ENCODE data around the gene ATP11A. TPM values are rescaled to one million over a fixed set of nuclear protein-coding genes. Genes with fewer than 3 reads are reported as not detected.

ATP11A gene
- total RNA-seq, 2 donors from 2014 or later, result 89.0 to 91.2 TPM

DNA sequence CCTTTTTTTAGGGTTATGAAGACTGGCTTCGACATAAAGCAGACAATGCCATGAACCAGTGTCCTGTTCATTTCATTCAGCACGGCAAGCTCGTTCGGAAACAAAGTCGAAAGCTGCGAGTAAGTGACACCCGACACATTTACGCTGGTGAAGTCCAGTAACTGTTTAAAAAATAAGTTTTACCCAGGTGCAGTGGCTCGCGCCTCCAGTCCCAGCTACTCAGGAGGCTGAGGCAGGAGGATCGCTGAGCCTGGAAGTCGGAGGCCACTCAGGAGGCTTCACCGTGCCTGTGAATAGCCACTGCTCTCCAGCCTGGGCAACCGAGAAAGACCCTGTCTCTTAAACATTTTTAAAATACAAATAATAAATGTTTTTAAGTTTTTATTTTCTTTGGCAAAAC is 120.8 kb downstream of the ATP11A start:
- Mint-ChIP-seq H3K9me3 (no peaks in the 10 kb centered on the region), H3K27ac (no peak overlapping the region), H3K27me3 (no peaks in the 10 kb centered on the region), H3K4me3 (no peak overlapping the region), H3K4me1 (ENCODE audit: low read depth in 2 of 2) (no peaks in the 10 kb centered on the region), H3K36me3 (no peaks in the 10 kb centered on the region)
- DNase-seq (ENCODE audit: low spot score) (no peak), ATAC-seq (no peak)

GRCh38 chr13:112812306-112813055 is 122.6 kb downstream of the ATP11A start:
- H3K4me1 Mint-ChIP-seq (ENCODE audit: low read depth in 2 of 2), result no peaks in the 10 kb centered on the region
- H3K36me3 Mint-ChIP-seq, result no peaks in the 10 kb centered on the region
- no peaks in the 10 kb centered on the region for H3K9me3 Mint-ChIP-seq
- no peak overlapping the region for H3K4me3 Mint-ChIP-seq
- H3K27me3 Mint-ChIP-seq, result no peaks in the 10 kb centered on the region
- DNase-seq (ENCODE audit: low spot score) (no peak), ATAC-seq (no peak)
- H3K27ac Mint-ChIP-seq, result no peak overlapping the region

GRCh38 chr13:112813552-112813951 is 123.7 kb downstream of the ATP11A start:
- H3K27ac Mint-ChIP-seq, result no peak overlapping the region
- no peaks in the 10 kb centered on the region for H3K9me3 Mint-ChIP-seq
- H3K36me3 Mint-ChIP-seq, result no peaks in the 10 kb centered on the region
- DNase-seq (ENCODE audit: low spot score), result no peak
- no peak overlapping the region for H3K4me3 Mint-ChIP-seq
- no peaks in the 10 kb centered on the region for H3K4me1 Mint-ChIP-seq (ENCODE audit: low read depth in 2 of 2)
- no peaks in the 10 kb centered on the region for H3K27me3 Mint-ChIP-seq
- ATAC-seq, result no peak

DNA sequence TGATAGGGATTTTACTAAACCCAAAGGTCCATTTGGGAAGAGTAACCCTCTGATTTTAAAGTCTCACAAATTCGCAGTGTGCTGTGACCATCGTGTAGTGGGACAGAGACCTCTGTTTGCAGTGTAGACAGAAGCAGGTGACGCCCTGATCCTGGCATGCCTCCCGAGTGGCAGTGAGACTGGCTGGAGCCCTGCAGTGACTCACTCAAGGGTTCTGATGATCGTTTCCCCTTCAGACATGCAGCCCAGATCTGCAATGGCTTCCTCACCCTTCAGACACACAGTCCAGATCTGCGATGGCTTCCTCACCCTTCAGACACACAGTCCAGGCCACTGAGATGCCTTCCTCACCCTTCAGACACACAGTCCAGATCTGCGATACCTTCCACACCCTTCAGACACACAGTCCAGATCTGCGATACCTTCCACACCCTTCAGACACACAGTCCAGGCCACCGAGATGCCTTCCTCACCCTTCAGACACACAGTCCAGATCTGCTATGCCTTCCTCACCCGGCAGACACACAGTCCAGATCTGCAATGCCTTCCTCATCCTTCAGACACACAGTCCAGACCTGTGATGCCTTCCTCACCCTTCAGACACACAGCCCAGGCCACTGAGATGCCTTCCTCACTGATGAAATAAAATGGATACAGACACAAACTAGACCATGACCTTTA is 125.2 kb downstream of the ATP11A start:
- ATAC-seq (no peak), DNase-seq (ENCODE audit: low spot score) (no peak)
- Mint-ChIP-seq H3K9me3 (no peaks in the 10 kb centered on the region), H3K27ac (no peak overlapping the region), H3K36me3 (no peaks in the 10 kb centered on the region), H3K27me3 (no peaks in the 10 kb centered on the region), H3K4me1 (ENCODE audit: low read depth in 2 of 2) (no peaks in the 10 kb centered on the region), H3K4me3 (no peak overlapping the region)

DNA sequence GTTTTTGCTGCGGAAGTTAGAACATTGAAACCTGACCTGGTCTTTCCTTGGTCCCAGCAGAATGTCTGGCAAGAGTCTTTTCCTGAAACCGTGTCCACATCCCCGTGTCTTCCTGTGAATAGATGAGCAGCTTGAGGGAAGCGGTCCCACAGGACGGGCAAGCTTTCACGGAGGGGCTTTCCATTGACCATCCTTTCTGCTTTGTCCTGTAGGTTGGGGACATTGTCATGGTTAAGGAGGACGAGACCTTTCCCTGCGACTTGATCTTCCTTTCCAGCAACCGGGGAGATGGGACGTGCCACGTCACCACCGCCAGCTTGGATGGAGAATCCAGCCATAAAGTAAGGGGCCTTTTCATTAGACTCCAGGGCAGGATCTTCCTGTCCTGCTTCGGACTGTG is 126.0 kb downstream of the ATP11A start:
- ATAC-seq (no peak), DNase-seq (ENCODE audit: low spot score) (no peak)
- Mint-ChIP-seq H3K27ac (no peak overlapping the region), H3K9me3 (no peaks in the 10 kb centered on the region), H3K36me3 (no peaks in the 10 kb centered on the region), H3K4me1 (ENCODE audit: low read depth in 2 of 2) (no peaks in the 10 kb centered on the region), H3K4me3 (no peak overlapping the region), H3K27me3 (no peaks in the 10 kb centered on the region)

GRCh38 chr13:112818040-112818697 is 128.3 kb downstream of the ATP11A start:
- ATAC-seq (no peak), DNase-seq (ENCODE audit: low spot score) (no peak)
- no peaks in the 10 kb centered on the region for H3K9me3 Mint-ChIP-seq
- no peak overlapping the region for H3K27ac Mint-ChIP-seq
- H3K4me1 Mint-ChIP-seq (ENCODE audit: low read depth in 2 of 2), result no peaks in the 10 kb centered on the region
- H3K36me3 Mint-ChIP-seq, result no peaks in the 10 kb centered on the region
- no peaks in the 10 kb centered on the region for H3K27me3 Mint-ChIP-seq
- no peak overlapping the region for H3K4me3 Mint-ChIP-seq

GRCh38 chr13:112818698-112819045 is 128.8 kb downstream of the ATP11A start:
- Mint-ChIP-seq H3K27me3 (no peaks in the 10 kb centered on the region), H3K27ac (no peak overlapping the region), H3K9me3 (no peaks in the 10 kb centered on the region), H3K36me3 (no peaks in the 10 kb centered on the region), H3K4me1 (ENCODE audit: low read depth in 2 of 2) (no peaks in the 10 kb centered on the region), H3K4me3 (no peak overlapping the region)
- DNase-seq (ENCODE audit: low spot score) (no peak), ATAC-seq (no peak)

DNA sequence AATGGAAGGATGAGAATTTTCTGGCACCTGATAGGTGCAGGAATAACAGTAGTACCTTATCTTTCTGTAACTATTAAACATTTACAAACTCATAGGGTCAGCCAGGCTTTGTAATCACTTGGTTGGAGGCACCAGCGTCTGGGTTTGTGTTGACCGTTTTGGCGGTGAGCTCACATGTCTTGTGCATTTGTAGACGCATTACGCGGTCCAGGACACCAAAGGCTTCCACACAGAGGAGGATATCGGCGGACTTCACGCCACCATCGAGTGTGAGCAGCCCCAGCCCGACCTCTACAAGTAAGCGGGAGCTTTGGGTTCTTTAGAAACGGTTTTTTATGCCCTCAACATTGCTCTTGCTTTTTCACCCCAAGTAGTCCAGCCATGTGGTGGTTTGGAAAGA is 129.3 kb downstream of the ATP11A start:
- Mint-ChIP-seq H3K4me3 (no peak overlapping the region), H3K4me1 (ENCODE audit: low read depth in 2 of 2) (peaks cover 0 to under 1% of the 10 kb centered on the region in 2 donors), H3K27me3 (no peaks in the 10 kb centered on the region), H3K9me3 (no peaks in the 10 kb centered on the region), H3K36me3 (no peaks in the 10 kb centered on the region), H3K27ac (no peak overlapping the region)
- no peak for DNase-seq (ENCODE audit: low spot score)
- no peak for ATAC-seq

DNA sequence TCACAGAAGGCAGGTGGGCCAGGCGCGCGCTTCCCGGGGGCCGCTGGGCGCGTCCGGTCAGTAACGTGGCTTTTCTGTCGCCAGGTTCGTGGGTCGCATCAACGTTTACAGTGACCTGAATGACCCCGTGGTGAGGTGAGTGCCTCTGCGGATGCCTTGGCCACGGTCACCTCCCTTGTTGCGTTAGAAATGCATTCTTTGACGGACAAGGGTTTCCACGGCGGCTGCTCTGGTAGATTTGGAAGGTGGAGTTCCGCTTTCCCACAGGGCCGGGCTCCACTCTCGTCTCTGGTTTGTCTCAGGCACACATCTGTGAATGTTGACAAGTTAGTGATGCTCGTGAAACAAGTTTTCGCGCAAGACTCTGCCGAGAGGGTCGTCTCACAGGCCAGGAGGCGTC is 130.0 kb downstream of the ATP11A start:
- no peak overlapping the region for H3K4me3 Mint-ChIP-seq
- no peaks in the 10 kb centered on the region for H3K27me3 Mint-ChIP-seq
- H3K27ac Mint-ChIP-seq, result no peak overlapping the region
- ATAC-seq (no peak), DNase-seq (ENCODE audit: low spot score) (no peak)
- peaks cover 0 to 3% of the 10 kb centered on the region in 2 donors for H3K4me1 Mint-ChIP-seq (ENCODE audit: low read depth in 2 of 2)
- H3K36me3 Mint-ChIP-seq, result peaks cover 4% of the 10 kb centered on the region
- H3K9me3 Mint-ChIP-seq, result no peaks in the 10 kb centered on the region

DNA sequence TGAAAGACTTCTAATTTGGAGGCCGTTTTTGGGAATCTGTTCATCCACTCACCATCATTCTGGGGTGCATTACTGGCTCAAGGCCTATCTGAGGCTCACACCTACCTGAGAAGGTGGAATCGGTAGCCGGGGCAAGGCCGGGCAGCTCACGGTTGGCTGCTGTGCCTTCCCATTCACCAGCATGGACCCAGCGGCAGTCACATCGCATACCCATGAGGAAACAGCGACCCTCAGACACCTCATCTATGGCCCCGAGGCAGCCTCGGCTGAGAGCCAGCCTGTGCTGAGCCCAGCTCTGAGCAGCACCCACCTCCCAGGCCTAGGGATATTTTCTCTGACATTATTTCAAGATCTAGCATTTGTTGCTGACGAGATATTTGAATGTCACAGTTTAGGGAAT is 130.5 kb downstream of the ATP11A start:
- ATAC-seq, result no peak
- Mint-ChIP-seq H3K27me3 (no peaks in the 10 kb centered on the region), H3K9me3 (no peaks in the 10 kb centered on the region), H3K36me3 (peaks cover 4% of the 10 kb centered on the region), H3K4me1 (ENCODE audit: low read depth in 2 of 2) (peaks cover 0 to 3% of the 10 kb centered on the region in 2 donors), H3K27ac (no peak overlapping the region), H3K4me3 (no peak overlapping the region)
- DNase-seq (ENCODE audit: low spot score), result no peak

GRCh38 chr13:112821340-112822055 is 131.7 kb downstream of the ATP11A start:
- Mint-ChIP-seq H3K27me3 (no peaks in the 10 kb centered on the region), H3K36me3 (peaks cover 4% of the 10 kb centered on the region), H3K4me3 (no peak overlapping the region), H3K9me3 (no peaks in the 10 kb centered on the region), H3K4me1 (ENCODE audit: low read depth in 2 of 2) (peaks cover 0 to 3% of the 10 kb centered on the region in 2 donors), H3K27ac (no peak overlapping the region)
- ATAC-seq (no peak), DNase-seq (ENCODE audit: low spot score) (no peak)

DNA sequence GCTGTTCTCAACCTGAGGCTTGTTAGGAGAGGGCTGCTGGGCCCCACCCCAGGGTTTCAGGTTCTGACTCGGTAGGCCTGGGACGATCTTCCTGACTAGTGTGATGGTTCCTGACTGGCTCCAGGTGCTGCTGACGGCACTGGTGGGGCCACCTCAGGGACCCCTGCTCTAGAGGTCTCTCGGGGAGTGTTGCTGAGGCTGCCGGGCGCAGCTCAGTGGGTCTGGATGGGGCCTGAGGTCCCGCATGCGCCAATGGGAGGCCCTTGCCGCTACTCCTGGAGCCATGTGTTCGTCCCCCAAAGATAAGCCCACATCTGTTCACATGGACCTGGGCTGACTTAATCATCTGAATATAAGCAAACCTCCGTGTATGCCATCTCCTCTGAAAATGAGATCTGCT is 133.0 kb downstream of the ATP11A start:
- Mint-ChIP-seq H3K36me3 (peaks cover 4% of the 10 kb centered on the region), H3K27me3 (no peaks in the 10 kb centered on the region), H3K4me1 (ENCODE audit: low read depth in 2 of 2) (peaks cover 0 to 3% of the 10 kb centered on the region in 2 donors), H3K4me3 (no peak overlapping the region), H3K27ac (no peak overlapping the region), H3K9me3 (no peaks in the 10 kb centered on the region)
- DNase-seq (ENCODE audit: low spot score) (no peak), ATAC-seq (no peak)

DNA sequence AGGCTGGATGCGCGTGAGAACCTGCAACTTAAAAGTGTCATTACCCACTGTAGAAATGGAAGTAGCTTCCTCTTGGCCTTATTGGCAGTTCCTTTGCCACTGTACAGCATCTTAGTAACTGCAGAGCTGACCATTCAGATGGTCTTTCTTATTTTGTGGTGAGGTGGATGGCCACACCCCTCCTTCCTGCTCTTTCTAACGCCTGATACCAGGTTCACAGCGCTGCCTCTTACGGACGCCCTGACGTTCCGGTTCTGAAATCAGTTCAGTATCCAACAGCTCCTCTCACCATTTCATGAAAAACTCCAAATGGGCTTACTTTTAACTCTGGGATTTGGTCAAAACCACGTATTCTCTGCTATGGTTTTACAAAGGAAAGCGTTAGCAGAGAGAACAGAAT is 134.6 kb downstream of the ATP11A start:
- DNase-seq (ENCODE audit: low spot score) (no peak), ATAC-seq (no peak)
- Mint-ChIP-seq H3K27ac (no peak overlapping the region), H3K27me3 (no peaks in the 10 kb centered on the region), H3K4me3 (no peak overlapping the region), H3K36me3 (peaks cover 4% of the 10 kb centered on the region), H3K9me3 (no peaks in the 10 kb centered on the region), H3K4me1 (ENCODE audit: low read depth in 2 of 2) (peaks cover 0 to 3% of the 10 kb centered on the region in 2 donors)

DNA sequence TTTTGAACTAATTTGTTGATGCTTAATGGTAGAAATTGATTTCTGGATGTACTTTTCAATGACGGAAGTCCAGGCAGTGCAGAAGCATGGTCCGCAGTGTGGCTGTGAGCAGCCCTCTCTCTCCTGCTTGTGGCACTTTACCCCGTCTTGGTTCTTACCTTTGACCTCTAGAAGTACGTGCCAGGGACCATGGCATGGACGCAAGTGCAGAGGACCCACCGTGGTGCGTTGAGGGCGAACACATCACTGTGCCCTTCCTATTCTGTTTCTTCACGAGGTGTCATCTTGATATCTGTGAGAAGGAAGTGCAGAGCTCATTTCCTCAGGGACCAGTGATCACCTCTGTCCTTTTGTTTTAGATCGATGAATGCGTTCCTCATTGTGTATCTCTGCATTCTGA is 135.2 kb downstream of the ATP11A start:
- Mint-ChIP-seq H3K27me3 (no peaks in the 10 kb centered on the region), H3K4me1 (ENCODE audit: low read depth in 2 of 2) (peaks cover 0 to 3% of the 10 kb centered on the region in 2 donors), H3K4me3 (no peak overlapping the region), H3K36me3 (peaks cover 4% of the 10 kb centered on the region), H3K9me3 (no peaks in the 10 kb centered on the region), H3K27ac (no peak overlapping the region)
- no peak for DNase-seq (ENCODE audit: low spot score)
- no peak for ATAC-seq

All from natural killer cell treated with Interleukin-12 subunit alpha and Interleukin-12 subunit beta and Interleukin-15 and Interleukin-18, amount 100 ng/mL, for 72 hours (primary cell).